HG03565 (cell line): Measurements from ENCODE around the gene RNF152.

Experiments used
- ATAC-seq: cut with Tn5 transposase; IDR thresholded peaks from one replicate; pipeline ENCODE4 v1.9.1; 2021; ENCODE audit warnings: mild to moderate bottlenecking, moderate library complexity; ENCODE audit not compliant: unreplicated experiment

The RNF152 gene

DNA sequence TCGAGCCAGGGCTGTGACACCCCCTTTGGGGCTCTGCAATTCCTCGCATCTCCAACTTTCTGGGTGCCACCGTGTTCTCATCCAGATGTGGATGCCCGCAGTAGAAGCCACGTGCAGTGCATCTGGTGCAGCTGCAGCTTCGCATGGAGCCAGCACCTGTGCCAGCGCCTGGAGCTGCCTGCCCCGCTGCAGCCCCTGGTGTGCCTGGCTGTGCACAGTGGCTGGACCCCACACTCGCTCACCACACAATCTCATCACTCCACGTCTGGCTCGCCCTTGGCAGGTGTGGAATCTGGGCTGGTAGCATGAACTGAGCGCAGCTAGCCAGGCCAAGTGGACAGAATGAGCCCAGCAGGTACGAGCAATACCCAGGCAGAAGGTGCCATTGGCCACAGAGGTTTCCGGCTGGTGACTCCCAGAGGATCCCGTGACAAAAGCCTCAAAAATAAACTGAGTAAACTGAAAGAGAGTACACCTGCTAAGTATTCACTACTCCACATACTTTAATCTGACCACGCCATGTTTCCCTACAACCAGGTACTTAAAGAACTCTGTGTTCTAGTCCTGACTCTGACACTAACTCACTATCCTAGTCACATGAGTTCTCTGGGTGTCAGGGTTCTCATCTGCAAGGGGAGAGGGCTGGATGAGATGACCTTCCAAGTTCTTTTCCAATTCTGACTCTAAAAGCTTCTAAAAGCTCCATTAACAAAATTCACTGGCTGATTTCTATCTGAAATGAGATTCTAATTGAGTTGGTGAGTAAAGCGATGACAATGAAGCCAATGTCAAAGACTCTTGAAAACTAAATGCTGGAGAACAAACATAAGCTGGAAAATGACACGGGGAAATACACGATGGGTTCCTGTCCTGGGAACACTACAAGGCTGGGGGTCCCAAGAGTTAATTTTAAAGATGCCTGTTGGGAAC lies 37.1 kb downstream of the RNF152 start:
- no peak for ATAC-seq

DNA sequence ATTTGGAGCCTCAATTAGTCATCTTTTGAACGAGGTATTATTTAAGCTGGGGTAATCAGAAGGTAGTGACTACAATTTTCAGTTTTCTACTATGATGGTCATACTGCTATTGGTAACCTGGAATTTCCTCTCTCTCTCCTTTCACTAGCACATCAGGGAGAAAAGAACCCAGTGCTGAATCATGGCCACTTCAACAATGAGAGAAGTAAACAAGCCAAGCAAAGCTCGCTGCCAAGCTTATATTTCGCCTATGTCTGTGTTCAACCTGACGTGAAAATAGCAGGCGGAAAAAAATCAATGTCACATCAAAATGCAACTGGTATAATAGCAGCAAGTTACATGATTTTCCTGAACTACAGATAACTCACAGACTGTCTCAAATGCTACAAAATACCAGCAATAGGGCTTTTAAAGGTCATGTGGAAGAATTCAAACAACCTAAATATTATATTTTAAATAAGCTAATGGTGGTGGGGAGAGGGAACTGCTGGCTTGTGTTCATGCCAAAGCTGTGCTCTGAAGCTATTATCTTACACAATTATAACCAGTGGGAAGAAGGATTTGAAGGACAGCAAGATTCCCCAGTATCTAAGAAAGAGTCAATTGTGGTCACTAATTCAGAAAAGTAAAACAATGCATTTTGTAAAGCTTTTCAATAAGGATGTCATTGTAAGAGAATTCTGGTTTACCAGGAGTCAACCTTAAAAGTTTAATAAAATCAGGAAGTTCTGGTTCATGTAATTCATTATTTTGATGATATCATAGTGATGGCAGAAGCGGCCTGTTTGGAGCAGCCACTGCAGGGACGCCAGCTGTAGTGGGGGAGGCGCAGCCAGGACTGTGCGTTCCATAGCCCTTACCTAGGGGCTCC lies 38.0 kb downstream of the RNF152 start:
- ATAC-seq, result no peak

DNA sequence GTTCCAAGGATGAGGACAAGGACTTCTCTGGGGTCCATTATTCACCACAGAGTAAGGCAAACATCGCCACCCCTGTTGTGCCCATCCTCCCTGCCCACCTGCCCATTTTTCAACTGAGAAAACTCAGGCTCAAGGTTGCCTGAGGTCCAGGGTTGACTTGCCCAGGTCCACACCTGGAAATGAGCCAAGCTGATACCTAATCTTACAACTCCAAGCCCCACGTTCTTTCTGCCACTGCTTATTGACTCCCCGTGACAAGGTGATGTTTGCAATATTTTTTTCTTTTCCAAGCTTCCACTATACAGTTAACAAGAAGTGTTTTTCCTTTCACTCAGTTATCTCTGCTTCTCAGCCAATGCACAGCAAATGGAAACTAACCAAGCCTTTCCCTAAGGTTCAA lies 39.0 kb downstream of the RNF152 start:
- ATAC-seq, result no peak

DNA sequence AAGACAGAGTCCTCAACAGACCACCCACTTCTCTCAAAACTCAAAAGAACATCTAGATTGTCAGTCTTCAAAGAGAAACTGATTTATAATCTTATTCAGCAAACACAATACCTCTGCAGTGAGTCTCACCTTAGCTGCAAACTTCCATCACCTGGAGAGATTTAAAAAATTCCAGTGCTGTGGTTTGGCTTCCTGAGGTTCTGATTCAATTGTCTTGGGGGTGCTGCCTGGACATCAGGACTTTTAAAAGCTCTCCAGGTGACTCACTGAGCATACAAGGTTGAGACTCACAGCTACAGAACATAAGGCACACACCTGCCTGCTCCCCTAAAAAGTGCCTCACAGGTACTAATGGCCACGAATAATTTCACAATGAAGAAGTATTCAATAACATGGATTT lies 40.3 kb downstream of the RNF152 start:
- no peak for ATAC-seq

GRCh38 chr18:61851940-61852451 lies 40.8 kb downstream of the RNF152 start:
- ATAC-seq, result no peak

DNA sequence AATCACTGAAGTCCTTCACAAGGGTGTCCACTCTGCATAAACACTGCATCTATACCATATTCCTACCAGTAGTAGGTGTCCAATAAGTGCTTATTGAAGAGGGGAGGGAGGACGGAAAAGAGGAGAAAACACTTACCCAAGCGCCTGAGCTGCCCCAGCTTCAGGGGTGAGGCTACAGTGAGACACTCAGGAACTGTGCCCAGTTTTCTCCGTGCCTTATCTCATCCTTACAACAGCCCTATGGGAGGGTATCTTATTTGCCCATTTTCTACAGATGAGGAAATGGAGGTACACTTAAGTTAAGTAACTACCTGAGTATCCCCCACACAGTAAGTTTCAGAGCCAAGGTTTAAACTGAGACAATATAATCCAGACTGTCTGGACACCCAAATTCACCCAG lies 41.5 kb downstream of the RNF152 start:
- ATAC-seq, result no peak

DNA sequence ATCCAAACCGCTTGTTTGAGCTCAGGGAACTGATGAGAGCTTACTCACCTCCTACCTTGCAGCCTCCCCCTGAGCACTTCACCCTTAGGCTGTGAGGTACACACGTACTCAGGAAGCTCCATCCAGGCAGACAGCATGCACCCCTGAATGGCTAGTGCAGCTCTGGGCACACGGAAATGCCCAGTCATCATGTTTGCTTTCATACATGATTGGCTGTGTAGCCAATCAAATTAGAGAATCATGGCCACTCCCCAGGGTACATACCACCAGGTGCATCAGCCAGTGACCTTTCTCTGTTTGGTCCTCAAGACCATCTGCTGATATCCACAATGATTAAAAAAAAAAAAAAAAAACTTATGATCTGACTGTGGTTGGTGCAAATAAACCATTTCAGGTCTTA lies 42.1 kb downstream of the RNF152 start:
- ATAC-seq, result no peak

DNA sequence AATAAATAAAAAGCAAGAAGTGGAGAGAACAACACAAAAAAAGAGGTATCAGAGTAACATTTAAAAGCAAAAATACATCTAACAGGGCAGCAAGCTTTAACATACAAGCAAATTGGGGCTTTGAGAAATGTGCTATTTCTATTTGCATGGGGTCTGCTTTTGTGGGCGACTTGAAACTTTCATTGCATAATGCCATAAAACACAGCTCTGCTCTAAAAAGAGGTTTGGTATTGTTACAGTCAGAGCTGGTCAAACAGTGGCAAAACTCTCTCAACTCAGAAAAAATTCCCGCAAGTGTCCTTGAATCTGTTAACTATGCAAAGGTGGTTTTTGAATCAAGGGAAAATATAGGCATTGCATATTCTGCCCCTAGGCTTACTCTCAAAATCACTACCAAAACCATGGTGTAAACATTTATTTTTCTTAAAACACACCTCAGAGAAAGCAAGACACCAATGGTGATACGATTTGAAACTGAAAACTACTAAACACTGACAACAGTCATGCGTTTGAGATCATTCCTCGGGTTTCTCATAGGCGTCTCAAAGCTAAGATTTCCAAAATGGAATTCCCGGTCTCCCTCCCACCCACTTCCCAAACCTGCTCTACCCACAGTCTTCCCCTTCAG lies 45.5 kb downstream of the RNF152 start:
- ATAC-seq, result no peak

- no peak for ATAC-seq
Measured at GRCh38 chr18:61845197-61845596, 47.6 kb downstream of the RNF152 start.

DNA sequence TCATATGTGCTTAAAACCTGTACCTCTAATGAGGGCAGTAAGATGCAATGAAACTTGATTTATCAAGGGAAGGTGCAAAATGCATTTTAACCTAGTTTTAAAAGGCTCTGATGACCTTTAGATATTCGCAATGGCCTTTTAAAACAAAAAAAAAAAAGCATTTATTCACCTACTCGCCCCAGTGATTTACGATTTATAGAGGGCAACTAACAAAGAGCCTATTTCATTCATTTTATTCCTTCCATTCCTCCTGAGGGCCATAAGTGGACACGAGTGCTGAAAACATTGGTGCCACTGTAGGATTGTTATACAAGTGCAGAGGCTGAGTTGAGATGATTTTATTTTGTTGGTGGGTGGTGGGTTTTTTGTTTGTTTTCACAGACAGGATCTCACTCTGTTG lies 48.1 kb downstream of the RNF152 start:
- no peak for ATAC-seq

DNA sequence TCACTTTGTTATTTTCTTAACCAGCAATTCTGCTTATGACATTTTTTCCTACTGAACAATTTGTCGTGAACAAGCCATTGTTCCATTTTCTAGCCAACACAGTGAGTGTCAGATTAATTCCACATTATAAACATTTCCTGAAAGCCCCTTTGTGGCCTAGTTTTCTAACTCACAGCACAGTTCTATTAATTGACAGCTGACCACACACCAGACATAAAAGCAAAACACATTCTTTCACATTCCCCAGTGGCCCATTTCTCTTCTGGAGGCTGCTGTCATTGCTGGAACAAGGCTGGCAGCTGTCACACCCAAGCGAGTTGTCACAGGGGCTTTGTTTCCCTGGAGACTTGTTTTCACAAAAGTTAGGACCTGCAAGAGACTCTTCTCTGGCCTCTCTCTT lies 50.7 kb downstream of the RNF152 start:
- ATAC-seq, result no peak

- ATAC-seq, result no peak
Measured at GRCh38 chr18:61841706-61842105, 51.1 kb downstream of the RNF152 start.

GRCh38 chr18:61840324-61840723 lies 52.5 kb downstream of the RNF152 start:
- ATAC-seq, result no peak

DNA sequence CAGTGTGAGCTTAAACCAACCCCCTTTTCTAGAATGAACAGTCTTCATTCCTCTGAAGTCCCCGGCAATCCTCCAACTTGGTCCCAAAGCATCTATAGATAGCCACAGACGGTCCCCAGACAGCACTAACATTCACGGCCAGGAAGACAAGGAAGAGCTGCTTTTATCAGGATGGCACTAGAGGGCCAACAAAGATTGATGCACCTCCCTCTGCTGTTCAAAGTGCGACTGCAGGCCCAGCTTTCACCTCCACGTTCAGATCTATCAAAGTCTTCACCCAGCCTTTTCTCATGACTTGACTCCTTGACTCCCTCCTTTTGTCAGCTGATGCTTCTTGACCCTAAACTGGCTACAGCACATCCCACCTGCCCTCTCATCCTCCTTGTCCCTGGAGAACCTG lies 54.3 kb downstream of the RNF152 start:
- no peak for ATAC-seq

GRCh38 chr18:61833978-61834377 lies 58.8 kb downstream of the RNF152 start:
- no peak for ATAC-seq

GRCh38 chr18:61833387-61833786 lies 59.4 kb downstream of the RNF152 start:
- ATAC-seq, result no peak

DNA sequence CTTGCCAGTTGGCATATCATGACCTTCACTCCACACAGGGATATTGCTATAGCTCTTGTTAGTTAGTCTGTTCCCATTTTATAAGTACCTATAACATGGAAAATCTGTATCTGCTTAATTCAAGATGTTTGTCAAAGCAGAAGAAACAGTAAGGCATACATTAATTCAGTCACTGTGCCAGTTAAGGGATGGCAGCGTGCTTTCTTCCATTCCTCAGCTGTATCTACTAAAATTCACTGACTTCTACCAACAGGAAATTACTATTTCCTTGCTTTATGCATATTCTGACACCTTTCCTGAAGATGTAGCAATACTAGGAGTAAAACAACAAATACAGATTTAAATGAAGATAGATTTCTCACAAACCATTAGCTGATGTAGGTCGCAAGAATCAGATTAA lies 59.9 kb downstream of the RNF152 start:
- no peak for ATAC-seq

GRCh38 chr18:61831071-61831470 lies 61.7 kb downstream of the RNF152 start:
- no peak for ATAC-seq

DNA sequence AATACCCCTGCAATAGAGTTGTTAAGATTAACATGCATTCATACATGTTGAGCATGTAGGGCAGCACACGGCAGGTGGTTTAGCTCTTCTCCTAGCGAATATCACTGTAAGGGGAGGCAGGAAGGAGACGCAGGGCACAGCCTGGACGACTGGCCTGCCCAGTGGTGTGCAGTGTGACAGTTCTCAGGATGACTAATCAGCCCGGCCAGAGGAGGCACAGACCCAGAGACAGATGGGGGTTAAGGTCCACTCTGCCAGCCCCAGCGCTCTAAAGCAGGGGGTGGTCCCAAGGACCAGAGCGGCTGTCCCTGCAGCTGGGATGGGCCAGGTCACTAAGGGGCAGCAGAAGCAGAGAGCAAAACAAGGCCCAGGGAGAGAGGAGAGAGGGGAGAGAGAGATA lies 63.7 kb downstream of the RNF152 start:
- ATAC-seq, result no peak

GRCh38 chr18:61827591-61827990 lies 65.2 kb downstream of the RNF152 start:
- ATAC-seq, result no peak

GRCh38 chr18:61825386-61825785 lies 67.4 kb downstream of the RNF152 start:
- no peak for ATAC-seq
